ENCODE data around the gene OLFM1.
"Not testable (repeated sequence)": the region's sequence is repeated elsewhere in the genome, so short reads cannot be mapped to it uniquely, and the experiment has no call there.

OLFM1 gene

DNA sequence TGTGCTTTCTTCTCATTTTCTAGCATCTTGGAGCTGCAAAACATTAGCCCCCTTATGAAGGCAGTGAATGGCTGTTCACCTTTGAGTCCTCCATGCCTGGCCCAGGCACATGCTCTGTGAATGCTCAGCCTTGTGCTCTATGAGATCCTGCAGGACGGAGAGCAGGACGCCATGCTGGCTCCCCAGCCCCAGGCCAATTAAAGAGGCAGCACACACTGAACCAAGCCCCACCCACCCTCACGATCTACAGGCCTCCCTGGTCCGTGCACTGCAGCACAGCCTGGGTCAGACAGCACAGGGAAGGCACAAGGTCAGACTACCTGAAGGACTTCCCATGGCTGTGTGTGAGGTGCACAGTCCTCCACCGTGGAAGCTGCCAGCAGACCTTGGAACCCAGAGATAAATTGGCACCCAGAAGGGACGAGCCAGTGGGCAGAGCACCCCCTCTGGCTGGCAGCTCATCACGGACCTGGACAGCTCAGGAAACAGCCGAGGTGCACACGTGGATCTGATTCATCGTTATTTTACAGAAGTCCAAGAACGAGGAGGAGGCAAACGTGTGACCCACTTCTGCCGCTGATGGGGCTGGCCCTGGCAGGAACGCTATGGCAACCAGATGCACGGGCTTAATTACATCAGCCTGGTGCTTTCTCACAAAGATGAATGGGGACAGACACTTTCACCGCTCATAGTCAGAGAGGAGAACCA, 59.5 kb downstream of the OLFM1 start:
- peaks cover 30% of the 10 kb centered on the region for H3K27me3 ChIP-seq (ENCODE audit: insufficient read depth, low read length)
- H3K36me3 ChIP-seq (ENCODE audit: insufficient read depth, low read length), result no peaks in the 10 kb centered on the region

DNA sequence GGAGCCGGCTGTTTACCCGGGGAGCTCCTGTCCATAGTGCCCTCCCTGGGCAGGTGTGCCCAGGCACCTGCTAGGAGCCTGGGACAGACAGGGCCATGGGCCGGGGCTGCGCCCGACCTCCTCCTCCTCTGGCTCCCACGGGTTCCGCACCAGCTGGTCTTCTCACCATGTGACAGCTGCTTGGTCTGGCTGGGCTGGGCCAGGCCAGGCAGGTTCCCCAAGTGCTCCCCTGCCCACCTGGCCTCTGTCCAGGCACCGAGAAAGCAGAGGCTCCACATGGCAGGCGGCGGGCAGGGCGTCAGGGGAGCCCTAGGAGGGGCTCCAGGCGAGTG, 60.0 kb downstream of the OLFM1 start:
- Histone ChIP-seq H3K4me3 (ENCODE audit: low read length) (no peak overlapping the region), H3K36me3 (ENCODE audit: insufficient read depth, low read length) (no peaks in the 10 kb centered on the region), H3K9me3 (ENCODE audit: low read length) (no peaks in the 10 kb centered on the region), H3K4me1 (ENCODE audit: insufficient read depth, low read length) (no peaks in the 10 kb centered on the region), H3K27me3 (ENCODE audit: insufficient read depth, low read length) (peaks cover 30% of the 10 kb centered on the region), H2AFZ (ENCODE audit: low read depth, low read length) (no peak overlapping the region)

More for the DNA sequence above, 59.5 kb downstream of the OLFM1 start:
- Histone ChIP-seq H3K4me1 (ENCODE audit: insufficient read depth, low read length) (no peaks in the 10 kb centered on the region), H2AFZ (ENCODE audit: low read depth, low read length) (no peak overlapping the region), H3K9me3 (ENCODE audit: low read length) (no peaks in the 10 kb centered on the region), H3K4me3 (ENCODE audit: low read length) (no peak overlapping the region)

DNA sequence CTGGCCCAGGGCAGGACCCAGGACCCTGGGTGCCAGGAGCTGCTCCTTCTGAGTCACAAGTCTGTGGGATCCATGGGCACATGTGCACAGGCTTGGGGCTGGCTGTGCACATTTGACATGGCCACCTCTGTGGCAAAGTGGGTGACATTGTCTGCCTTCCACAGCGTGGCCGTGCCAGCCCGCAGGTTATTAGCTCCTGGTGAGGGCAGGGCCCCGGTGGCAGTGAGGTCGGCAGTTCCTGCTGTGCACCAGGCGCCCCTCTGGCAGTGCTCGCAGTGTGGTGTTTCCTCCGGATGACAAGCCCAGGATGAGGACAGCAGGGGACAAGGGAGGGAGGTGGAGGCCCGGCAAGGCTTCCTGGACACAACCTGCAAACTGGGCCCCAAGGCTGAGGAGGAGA, 60.5 kb downstream of the OLFM1 start:
- Histone ChIP-seq H3K4me1 (ENCODE audit: insufficient read depth, low read length) (no peaks in the 10 kb centered on the region), H3K9me3 (ENCODE audit: low read length) (no peaks in the 10 kb centered on the region), H3K4me3 (ENCODE audit: low read length) (no peak overlapping the region), H3K36me3 (ENCODE audit: insufficient read depth, low read length) (no peaks in the 10 kb centered on the region), H3K27me3 (ENCODE audit: insufficient read depth, low read length) (peaks cover 30% of the 10 kb centered on the region), H2AFZ (ENCODE audit: low read depth, low read length) (no peak overlapping the region)

DNA sequence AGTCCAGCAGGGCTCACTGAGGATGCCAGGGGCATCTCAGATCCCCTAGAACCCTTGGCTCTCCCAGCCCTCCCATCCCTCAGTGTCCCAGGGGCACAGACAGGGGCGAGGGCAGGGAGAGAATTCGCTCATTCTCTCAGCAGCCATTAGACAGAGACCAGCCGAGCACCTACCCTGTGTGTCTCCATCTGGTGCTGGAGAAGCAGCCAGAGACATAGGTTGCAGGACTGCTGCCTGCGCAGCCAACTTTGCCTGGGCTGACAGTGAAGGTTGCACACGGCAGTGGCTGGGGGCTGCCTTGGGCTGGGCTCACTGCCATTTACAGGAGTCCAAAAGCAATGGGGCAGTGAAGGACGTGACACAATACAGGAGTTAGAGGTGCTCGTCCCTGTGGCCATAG, 60.9 kb downstream of the OLFM1 start:
- H3K36me3 ChIP-seq (ENCODE audit: insufficient read depth, low read length), result no peaks in the 10 kb centered on the region
- no peaks in the 10 kb centered on the region for H3K4me1 ChIP-seq (ENCODE audit: insufficient read depth, low read length)
- no peaks in the 10 kb centered on the region for H3K9me3 ChIP-seq (ENCODE audit: low read length)
- peaks cover 30% of the 10 kb centered on the region for H3K27me3 ChIP-seq (ENCODE audit: insufficient read depth, low read length)
- H3K4me3 ChIP-seq (ENCODE audit: low read length), result no peak overlapping the region
- no peak overlapping the region for H2AFZ ChIP-seq (ENCODE audit: low read depth, low read length)

DNA sequence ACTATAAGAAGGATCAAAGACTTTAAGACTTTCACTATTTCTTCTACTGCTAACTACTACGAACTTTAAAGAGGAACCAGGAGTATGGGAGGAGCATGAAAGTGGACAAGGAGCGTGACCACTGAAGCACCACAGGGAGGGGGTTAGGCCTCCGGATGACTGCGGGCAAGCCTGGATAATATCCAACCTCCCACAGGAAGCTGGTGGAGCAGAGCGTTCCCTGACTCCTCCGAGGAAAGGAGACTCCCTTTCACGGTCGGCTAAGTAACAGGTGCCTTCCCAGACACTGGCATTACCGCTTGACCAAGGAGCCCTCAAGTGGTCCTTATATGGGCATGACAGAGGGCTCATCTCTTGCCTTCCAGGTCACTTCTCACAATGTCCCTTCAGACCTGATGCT, 62.4 kb downstream of the OLFM1 start:
- H3K4me3 ChIP-seq (ENCODE audit: low read length); H3K36me3 ChIP-seq (ENCODE audit: insufficient read depth, low read length); H3K4me1 ChIP-seq (ENCODE audit: insufficient read depth, low read length); H3K9me3 ChIP-seq (ENCODE audit: low read length); H2AFZ ChIP-seq (ENCODE audit: low read depth, low read length): not testable (repeated sequence)
- H3K27me3 ChIP-seq (ENCODE audit: insufficient read depth, low read length), result peaks cover 23% of the 10 kb centered on the region

DNA sequence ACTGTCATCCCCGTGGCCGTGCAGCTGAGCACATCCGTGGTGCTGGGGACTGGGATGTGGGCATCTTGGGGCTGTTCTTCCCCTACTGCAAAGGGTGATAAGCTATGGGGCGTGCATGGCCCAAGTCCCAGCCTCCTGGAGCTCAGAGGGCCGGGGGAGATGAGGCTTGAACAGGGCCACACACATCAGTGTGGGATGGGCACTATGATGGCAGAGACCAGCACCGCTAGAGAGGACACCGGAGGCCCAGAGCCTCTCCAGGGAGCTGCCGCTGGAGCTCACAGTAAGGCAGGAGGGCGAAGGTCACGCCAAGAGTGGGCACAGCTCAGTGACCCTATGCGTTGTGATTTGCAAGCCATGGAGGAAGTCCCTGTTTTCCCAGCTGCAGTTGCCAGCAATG, 63.5 kb downstream of the OLFM1 start:
- no peaks in the 10 kb centered on the region for H3K36me3 ChIP-seq (ENCODE audit: insufficient read depth, low read length)
- H2AFZ ChIP-seq (ENCODE audit: low read depth, low read length), result no peak overlapping the region
- H3K27me3 ChIP-seq (ENCODE audit: insufficient read depth, low read length), result peaks cover 14% of the 10 kb centered on the region
- no peaks in the 10 kb centered on the region for H3K9me3 ChIP-seq (ENCODE audit: low read length)
- H3K4me1 ChIP-seq (ENCODE audit: insufficient read depth, low read length), result no peaks in the 10 kb centered on the region
- H3K4me3 ChIP-seq (ENCODE audit: low read length), result no peak overlapping the region

DNA sequence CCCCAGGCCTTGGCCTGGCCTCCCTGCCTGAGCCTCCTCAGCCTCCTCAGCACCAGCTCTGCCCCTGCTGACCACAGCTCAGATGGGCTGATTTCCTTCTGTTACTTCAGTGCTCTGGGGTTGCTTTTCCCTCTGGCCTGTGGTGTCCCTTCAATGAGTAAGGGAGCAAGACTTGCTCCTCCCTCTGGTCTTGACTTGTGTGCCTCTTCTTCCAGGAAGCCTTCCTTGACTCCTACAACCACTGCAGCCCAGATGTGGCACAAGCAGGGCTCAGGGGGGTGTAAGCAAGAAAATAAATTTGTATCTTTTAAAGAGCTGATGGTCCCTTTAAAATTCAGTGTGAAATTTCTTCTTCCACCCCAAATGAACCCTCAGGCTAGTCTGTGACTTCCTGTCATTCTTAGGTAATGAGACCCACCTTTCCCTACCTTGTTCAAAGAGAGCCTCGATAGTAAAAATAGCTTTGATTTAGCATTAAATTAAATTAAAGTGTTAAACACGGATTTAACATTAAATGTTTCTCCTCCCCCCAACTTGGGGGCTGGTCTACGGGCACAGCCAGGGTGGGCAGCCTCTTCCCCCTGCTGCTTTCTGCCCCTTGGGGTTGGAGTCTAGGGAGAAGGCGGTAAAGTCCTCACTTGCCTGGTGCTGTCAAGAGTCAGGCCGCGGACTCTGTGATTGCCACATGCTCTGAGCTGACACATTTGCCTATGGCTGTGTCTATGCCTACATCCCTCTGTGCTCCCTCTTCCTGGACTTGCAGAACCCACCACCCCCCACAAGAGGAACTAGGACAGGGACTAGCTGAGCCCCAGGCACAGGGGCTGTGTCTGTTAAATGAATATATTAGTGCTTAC, 64.5 kb downstream of the OLFM1 start:
- Histone ChIP-seq H3K4me1 (ENCODE audit: insufficient read depth, low read length) (no peaks in the 10 kb centered on the region), H2AFZ (ENCODE audit: low read depth, low read length) (no peak overlapping the region), H3K27me3 (ENCODE audit: insufficient read depth, low read length) (peaks cover 5% of the 10 kb centered on the region)

DNA sequence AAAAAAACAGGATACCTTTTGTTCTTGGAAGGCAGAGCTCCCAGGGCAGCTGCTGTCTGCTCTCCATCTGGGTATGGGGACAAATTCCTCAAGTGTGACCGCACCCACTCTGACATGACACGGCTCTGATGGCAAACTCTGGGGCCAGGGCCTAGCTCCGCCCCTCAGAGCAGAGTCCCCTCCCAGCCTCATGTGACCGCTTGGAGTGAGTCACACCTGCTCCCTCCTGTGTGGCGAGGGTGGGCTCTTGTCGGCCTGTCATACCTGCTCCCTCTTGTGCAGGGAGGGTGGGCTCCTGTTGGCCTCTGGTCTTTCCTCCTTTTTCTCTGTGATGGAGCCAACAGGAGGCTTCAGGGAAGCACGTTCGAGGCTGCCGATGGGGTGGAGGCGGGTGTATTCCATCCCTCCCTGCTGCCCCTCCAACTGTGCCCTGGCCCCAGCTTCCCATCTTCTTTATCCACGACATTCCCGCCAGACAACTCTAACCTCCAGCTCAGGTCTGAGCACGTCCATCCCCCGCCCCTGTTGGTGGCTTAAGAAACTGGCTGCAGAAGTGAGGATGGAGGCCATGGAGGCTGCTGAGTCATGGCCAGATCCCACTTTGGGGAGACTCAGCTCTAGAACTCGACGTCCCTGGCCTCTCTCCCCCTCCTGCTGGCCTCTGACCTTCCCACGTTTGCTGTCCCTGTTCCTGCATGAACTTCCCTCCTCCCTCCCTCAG, 65.3 kb downstream of the OLFM1 start:
- Histone ChIP-seq H3K4me3 (ENCODE audit: low read length) (no peak overlapping the region), H3K4me1 (ENCODE audit: insufficient read depth, low read length) (no peaks in the 10 kb centered on the region), H3K27me3 (ENCODE audit: insufficient read depth, low read length) (no peaks in the 10 kb centered on the region), H2AFZ (ENCODE audit: low read depth, low read length) (no peak overlapping the region), H3K36me3 (ENCODE audit: insufficient read depth, low read length) (no peaks in the 10 kb centered on the region), H3K9me3 (ENCODE audit: low read length) (no peaks in the 10 kb centered on the region)

More for the DNA sequence above, 64.5 kb downstream of the OLFM1 start:
- no peaks in the 10 kb centered on the region for H3K9me3 ChIP-seq (ENCODE audit: low read length)
- H3K4me3 ChIP-seq (ENCODE audit: low read length), result no peak overlapping the region
- H3K36me3 ChIP-seq (ENCODE audit: insufficient read depth, low read length), result no peaks in the 10 kb centered on the region

DNA sequence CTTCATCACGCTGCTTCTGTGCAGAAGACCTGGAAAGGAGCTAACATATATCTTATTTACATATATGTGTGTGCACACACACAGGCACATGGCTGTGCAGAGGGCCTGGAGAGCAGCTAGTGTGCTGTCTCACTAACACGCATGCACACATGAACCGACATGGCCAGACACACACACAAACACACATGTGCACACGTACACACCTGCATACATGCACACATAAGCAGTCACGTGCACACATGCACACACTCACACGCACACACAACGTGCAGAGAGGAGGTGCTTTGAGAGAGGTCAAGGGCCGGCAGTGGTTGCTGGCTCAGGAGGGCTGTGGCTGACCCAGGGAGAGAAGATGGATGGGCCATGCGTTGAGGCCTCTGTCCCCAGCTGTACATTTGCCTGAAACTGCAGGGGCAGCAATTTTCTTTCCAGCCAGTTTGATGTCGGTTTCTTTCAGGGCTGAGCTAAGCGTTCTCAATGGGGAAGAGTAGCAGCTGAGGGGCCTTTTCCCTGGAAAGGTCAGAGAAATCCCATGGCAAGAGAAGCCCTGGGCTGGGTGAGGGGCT, 66.7 kb downstream of the OLFM1 start:
- Histone ChIP-seq H3K4me1 (ENCODE audit: insufficient read depth, low read length) (no peaks in the 10 kb centered on the region), H3K4me3 (ENCODE audit: low read length) (no peak overlapping the region), H3K27me3 (ENCODE audit: insufficient read depth, low read length) (peaks cover 4% of the 10 kb centered on the region), H2AFZ (ENCODE audit: low read depth, low read length) (no peak overlapping the region), H3K9me3 (ENCODE audit: low read length) (no peaks in the 10 kb centered on the region), H3K36me3 (ENCODE audit: insufficient read depth, low read length) (no peaks in the 10 kb centered on the region)

DNA sequence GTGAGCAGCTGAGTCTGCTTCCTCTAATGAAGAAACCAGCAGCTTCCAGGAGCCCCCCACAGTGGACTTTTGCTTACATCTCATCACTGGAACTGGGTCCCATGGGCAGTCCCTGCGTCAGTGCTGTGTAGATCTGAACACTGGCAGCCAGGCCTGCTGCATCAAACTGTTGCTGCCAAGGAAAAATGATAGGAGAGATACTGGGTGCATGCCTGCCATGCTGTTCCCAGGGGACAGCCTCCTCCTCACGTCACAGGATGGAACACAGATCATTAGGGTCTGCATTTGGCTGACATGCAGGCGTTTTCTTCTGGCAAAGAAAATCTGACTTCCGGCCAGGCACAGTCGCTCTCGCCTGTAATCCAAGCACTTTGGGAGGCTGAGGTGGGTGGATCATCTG, 67.9 kb downstream of the OLFM1 start:
- no peaks in the 10 kb centered on the region for H3K36me3 ChIP-seq (ENCODE audit: insufficient read depth, low read length)
- no peaks in the 10 kb centered on the region for H3K4me1 ChIP-seq (ENCODE audit: insufficient read depth, low read length)
- peaks cover 16% of the 10 kb centered on the region for H3K27me3 ChIP-seq (ENCODE audit: insufficient read depth, low read length)
- no peak overlapping the region for H2AFZ ChIP-seq (ENCODE audit: low read depth, low read length)
- H3K4me3 ChIP-seq (ENCODE audit: low read length), result no peak overlapping the region
- no peaks in the 10 kb centered on the region for H3K9me3 ChIP-seq (ENCODE audit: low read length)

DNA sequence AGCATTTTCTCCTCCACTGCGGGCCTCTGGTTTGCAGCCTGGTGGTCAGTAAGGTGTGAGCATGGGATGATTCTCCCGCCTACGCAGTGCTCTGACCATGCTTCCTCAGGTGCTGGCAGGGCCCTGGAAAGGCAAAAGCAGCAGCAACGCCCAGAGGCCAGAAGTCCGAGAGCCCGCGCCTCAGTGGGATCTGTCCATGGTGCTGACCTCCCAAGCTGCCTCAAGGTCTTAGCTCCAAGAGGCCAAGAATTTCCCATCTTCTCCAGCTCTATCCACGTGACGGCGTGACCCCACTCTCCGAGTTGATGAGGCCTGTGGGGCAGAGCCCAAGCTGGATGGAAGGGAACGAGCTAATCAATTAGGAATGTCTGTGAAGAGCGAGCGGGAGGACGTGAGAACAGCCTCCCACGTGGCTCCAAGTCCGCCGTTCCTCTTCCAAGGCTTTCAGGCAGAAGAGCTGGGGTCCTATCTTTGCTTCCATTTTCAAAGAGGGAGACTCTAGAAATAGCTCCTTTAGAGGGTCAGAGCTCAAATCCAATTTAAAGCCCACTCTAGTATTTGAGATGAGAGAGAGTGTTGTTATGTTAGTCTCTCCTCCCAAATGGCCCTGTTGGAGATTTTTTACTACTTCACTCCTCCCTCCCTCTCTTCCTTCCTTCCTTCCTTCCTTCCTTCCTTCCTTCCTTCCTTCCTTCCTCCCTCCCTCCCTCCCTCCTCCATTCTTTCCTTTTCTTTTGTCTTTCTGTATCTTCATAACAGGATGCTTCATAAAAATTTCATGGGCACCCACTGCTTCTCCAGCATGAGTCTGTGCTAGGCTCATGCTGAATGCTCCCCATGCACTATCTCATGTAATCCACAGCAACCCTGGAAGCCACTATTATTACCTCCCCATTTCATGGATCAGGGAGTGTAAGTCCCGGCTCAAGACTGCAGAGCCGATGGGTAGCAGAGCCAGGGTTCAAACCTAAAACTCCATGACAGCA, 69.3 kb downstream of the OLFM1 start:
- no peaks in the 10 kb centered on the region for H3K9me3 ChIP-seq (ENCODE audit: low read length)
- H2AFZ ChIP-seq (ENCODE audit: low read depth, low read length), result no peak overlapping the region
- H3K4me1 ChIP-seq (ENCODE audit: insufficient read depth, low read length), result no peaks in the 10 kb centered on the region
- H3K4me3 ChIP-seq (ENCODE audit: low read length), result no peak overlapping the region
- H3K27me3 ChIP-seq (ENCODE audit: insufficient read depth, low read length), result peaks cover 22% of the 10 kb centered on the region
- no peaks in the 10 kb centered on the region for H3K36me3 ChIP-seq (ENCODE audit: insufficient read depth, low read length)

DNA sequence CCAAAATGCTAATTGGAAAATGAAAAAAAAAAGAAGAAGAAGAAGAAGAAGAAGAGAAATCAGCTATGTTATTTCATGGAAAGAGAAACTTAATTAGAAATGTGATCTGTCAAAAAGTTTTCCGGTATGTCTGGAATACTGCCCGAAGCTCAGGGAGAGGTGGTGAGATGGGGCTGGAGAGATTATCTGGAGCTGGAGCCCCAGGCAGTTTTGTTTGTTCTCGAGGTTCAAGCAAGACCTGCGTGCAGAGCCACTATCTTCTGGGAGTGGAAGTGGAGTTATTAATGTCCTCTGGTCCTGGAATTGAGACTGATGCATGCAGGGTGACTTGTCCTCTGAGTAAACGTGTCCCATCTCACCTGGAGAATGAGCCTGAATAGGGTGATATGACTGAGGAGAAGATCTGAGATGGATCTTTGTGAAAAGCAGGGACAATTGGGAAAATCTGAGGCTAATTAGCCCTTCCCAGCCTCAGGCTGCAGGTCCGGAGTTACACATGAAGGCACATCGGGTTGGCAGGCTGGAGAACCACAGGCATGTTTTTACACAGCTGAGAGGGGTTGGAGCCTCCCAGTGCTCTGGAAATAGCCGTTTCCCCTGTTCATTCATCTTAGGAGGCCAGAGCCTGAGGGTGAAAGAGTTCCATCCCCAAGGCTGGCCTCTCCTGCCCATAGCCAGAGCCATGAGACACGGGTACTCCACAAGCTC, 70.5 kb downstream of the OLFM1 start:
- no peak overlapping the region for H3K4me3 ChIP-seq (ENCODE audit: low read length)
- H2AFZ ChIP-seq (ENCODE audit: low read depth, low read length), result no peak overlapping the region
- H3K4me1 ChIP-seq (ENCODE audit: insufficient read depth, low read length), result no peaks in the 10 kb centered on the region
- H3K9me3 ChIP-seq (ENCODE audit: low read length), result no peaks in the 10 kb centered on the region
- H3K27me3 ChIP-seq (ENCODE audit: insufficient read depth, low read length), result peaks cover 25% of the 10 kb centered on the region
- no peaks in the 10 kb centered on the region for H3K36me3 ChIP-seq (ENCODE audit: insufficient read depth, low read length)
